ENCODE data around the gene CCSER1.

The CCSER1 gene

GRCh38 chr4:90127706-90128345, 632 bp downstream of the CCSER1 start:
- no peak for TF ChIP-seq CTCF (IDR thresholded peaks at IDR 0.05; ENCODE audit: borderline replicate concordance, insufficient read depth, low read depth, low read length)
- peak overlapping the region; percentile 86 for H3K4me3 ChIP-seq (ENCODE audit: low read depth, low read length)

- peak overlapping the region; percentile 86 for H3K4me3 ChIP-seq (ENCODE audit: low read depth, low read length)
- TF ChIP-seq CTCF (IDR thresholded peaks at IDR 0.05; ENCODE audit: borderline replicate concordance, insufficient read depth, low read depth, low read length) = no peak
Observed at GRCh38 chr4:90128961-90129495, 1.8 kb downstream of the CCSER1 start.

- H3K4me3 ChIP-seq (ENCODE audit: low read depth, low read length) = no peak overlapping the region
- no peak for TF ChIP-seq CTCF (IDR thresholded peaks at IDR 0.05; ENCODE audit: borderline replicate concordance, insufficient read depth, low read depth, low read length)
Observed at GRCh38 chr4:90130076-90130475, 2.9 kb downstream of the CCSER1 start.

GRCh38 chr4:90137555-90137954, 10.4 kb downstream of the CCSER1 start:
- no peak overlapping the region for H3K4me3 ChIP-seq (ENCODE audit: low read depth, low read length)
- no peak for TF ChIP-seq CTCF (IDR thresholded peaks at IDR 0.05; ENCODE audit: borderline replicate concordance, insufficient read depth, low read depth, low read length)

- no peak for TF ChIP-seq CTCF (IDR thresholded peaks at IDR 0.05; ENCODE audit: borderline replicate concordance, insufficient read depth, low read depth, low read length)
- H3K4me3 ChIP-seq (ENCODE audit: low read depth, low read length) = no peak overlapping the region
Observed at GRCh38 chr4:90142081-90142480, 14.9 kb downstream of the CCSER1 start.

GRCh38 chr4:90145319-90145718, 18.1 kb downstream of the CCSER1 start:
- TF ChIP-seq CTCF (IDR thresholded peaks at IDR 0.05; ENCODE audit: borderline replicate concordance, insufficient read depth, low read depth, low read length) = no peak
- no peak overlapping the region for H3K4me3 ChIP-seq (ENCODE audit: low read depth, low read length)

- H3K4me3 ChIP-seq (ENCODE audit: low read depth, low read length) = no peak overlapping the region
Observed at GRCh38 chr4:90146306-90146705, 19.1 kb downstream of the CCSER1 start.

More at GRCh38 chr4:90146306-90146705, 19.1 kb downstream of the CCSER1 start:
- no peak for TF ChIP-seq CTCF (IDR thresholded peaks at IDR 0.05; ENCODE audit: borderline replicate concordance, insufficient read depth, low read depth, low read length)

All from GM12875 (cell line).